CD4-positive, CD25-positive, alpha-beta regulatory T cell (primary cell): ENCODE results near the gene ROBO1. TPM values are rescaled to one million over a fixed set of nuclear protein-coding genes. Genes with fewer than 3 reads are reported as not detected.

Source experiments
- ATAC-seq, 2 donors: fragments of 150-1000 bp; cut with Tn5 transposase; one replicate each; pipeline ENCODE4 v1.10.0; 2021; ENCODE audit warnings: low read depth in 2 of 2, moderate number of reproducible peaks in 2 of 2, moderate library complexity in 1 of 2
- DNase-seq, 3 donors: peaks; one replicate each; pipeline versions ENCODE4 v3.0.0 to v3.0.0-alpha.2; 2012 to 2022; ENCODE audit warnings: mixed read lengths in 1 of 3
- H3K27ac ChIP-seq: one replicate; pipeline ENCODE4 v1.7.0; 2013; ENCODE audit warnings: mild to moderate bottlenecking, low read length; ENCODE audit not compliant: insufficient read depth, poor library complexity, severe bottlenecking
- H3K27me3 ChIP-seq: one replicate; pipeline ENCODE4 v1.7.0; 2013; ENCODE audit warnings: low read length; ENCODE audit not compliant: control insufficient read depth, insufficient read depth
- H3K36me3 ChIP-seq: one replicate; pipeline ENCODE4 v1.7.0; 2013; ENCODE audit warnings: mild to moderate bottlenecking, low read length, moderate library complexity; ENCODE audit not compliant: control insufficient read depth, insufficient read depth
- H3K4me1 ChIP-seq: 2 replicates; pipeline ENCODE4 v1.7.0; 2013; ENCODE audit warnings: mild to moderate bottlenecking, low read length; ENCODE audit not compliant: insufficient read depth, control insufficient read depth, poor library complexity, severe bottlenecking
- H3K4me3 ChIP-seq: one replicate; pipeline ENCODE4 v1.7.0; 2013; ENCODE audit warnings: low read depth, mild to moderate bottlenecking, low read length, moderate library complexity
- H3K9me3 ChIP-seq, 2 experiments: 1 replicate in 1 of 2; 2 replicates in 1 of 2; pipeline ENCODE4 v1.7.0; 2013; ENCODE audit warnings: low read length in 2 of 2, mild to moderate bottlenecking in 1 of 2, moderate library complexity in 1 of 2; ENCODE audit not compliant: control insufficient read depth in 2 of 2
- H3K27ac Mint-ChIP-seq, 3 donors: one replicate each; pipeline ENCODE4 v1.8.0; 2020 to 2022; ENCODE audit warnings: mild to moderate bottlenecking in 3 of 3, mixed read lengths in 3 of 3, moderate library complexity in 2 of 3
- H3K27me3 Mint-ChIP-seq: one replicate; pipeline ENCODE4 v1.8.0; 2022; ENCODE audit warnings: mild to moderate bottlenecking, mixed read lengths
- H3K36me3 Mint-ChIP-seq: one replicate; pipeline ENCODE4 v1.8.0; 2020; ENCODE audit warnings: mixed read lengths
- H3K4me1 Mint-ChIP-seq, 4 donors: one replicate each; pipeline ENCODE4 v1.8.0; 2020 to 2022; ENCODE audit warnings: mixed read lengths in 4 of 4, mild to moderate bottlenecking in 1 of 4
- H3K4me3 Mint-ChIP-seq, 4 donors: one replicate each; pipeline ENCODE4 v1.8.0; 2020 to 2022; ENCODE audit warnings: mild to moderate bottlenecking in 4 of 4, mixed read lengths in 4 of 4, moderate library complexity in 3 of 4
- H3K9me3 Mint-ChIP-seq, 7 donors: one replicate each; pipeline ENCODE4 v1.8.0; 2020 to 2022; ENCODE audit warnings: mixed read lengths in 7 of 7, mild to moderate bottlenecking in 3 of 7, moderate library complexity in 2 of 7
- polyA plus RNA-seq, 4 donors: library from polyadenylated mRNA; unstranded; fragments of 300-500 nt; fragmentation: Illumina TruSeq; gene quantifications; one replicate each; pipeline ENCODE4 v1.2.3, GENCODE V29; 2021
- total RNA-seq: library from RNA; stranded (reverse); gene quantifications from one replicate; pipeline ENCODE4 v1.2.3, GENCODE V29; 2022

Gene ROBO1
- total and polyA plus RNA-seq, 5 donors from 2014 or later = not detected

DNA sequence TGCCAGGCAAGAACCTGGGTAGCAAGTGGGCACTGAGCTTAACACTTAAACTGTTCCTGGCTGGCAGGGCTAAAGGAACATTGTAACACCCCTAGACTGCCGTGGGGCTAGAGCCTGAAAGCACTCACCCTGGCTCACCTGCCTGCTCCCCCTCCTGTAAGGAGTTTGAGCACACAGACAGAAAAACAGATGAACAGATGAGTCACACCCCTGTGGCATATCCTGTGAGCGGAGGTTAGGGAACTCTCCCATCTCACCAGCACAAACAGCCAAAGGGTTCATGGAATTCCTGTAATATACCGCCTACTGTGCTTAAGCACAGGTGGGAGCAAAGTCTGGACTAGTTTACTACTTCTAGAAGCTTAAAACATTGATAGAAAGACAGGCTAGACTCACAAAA, 300.1 kb downstream of the ROBO1 start:
- no peaks in the 10 kb centered on the region for H3K27me3 Mint-ChIP-seq
- H3K27ac ChIP-seq = no peak overlapping the region
- no peak overlapping the region for H3K4me3 Mint-ChIP-seq
- H3K9me3 ChIP-seq = peaks cover 0 to 6% of the 10 kb centered on the region in 2 experiments
- H3K4me1 ChIP-seq = no peaks in the 10 kb centered on the region
- DNase-seq = no peak
- H3K4me1 Mint-ChIP-seq = no peaks in the 10 kb centered on the region
- peaks cover 3 to 13% (median 3%) of the 10 kb centered on the region in 7 donors for H3K9me3 Mint-ChIP-seq
- H3K27me3 ChIP-seq = no peaks in the 10 kb centered on the region
- H3K4me3 ChIP-seq = no peak overlapping the region
- no peak overlapping the region for H3K27ac Mint-ChIP-seq
- no peak for ATAC-seq
- H3K36me3 Mint-ChIP-seq = no peaks in the 10 kb centered on the region
- H3K36me3 ChIP-seq = no peaks in the 10 kb centered on the region

DNA sequence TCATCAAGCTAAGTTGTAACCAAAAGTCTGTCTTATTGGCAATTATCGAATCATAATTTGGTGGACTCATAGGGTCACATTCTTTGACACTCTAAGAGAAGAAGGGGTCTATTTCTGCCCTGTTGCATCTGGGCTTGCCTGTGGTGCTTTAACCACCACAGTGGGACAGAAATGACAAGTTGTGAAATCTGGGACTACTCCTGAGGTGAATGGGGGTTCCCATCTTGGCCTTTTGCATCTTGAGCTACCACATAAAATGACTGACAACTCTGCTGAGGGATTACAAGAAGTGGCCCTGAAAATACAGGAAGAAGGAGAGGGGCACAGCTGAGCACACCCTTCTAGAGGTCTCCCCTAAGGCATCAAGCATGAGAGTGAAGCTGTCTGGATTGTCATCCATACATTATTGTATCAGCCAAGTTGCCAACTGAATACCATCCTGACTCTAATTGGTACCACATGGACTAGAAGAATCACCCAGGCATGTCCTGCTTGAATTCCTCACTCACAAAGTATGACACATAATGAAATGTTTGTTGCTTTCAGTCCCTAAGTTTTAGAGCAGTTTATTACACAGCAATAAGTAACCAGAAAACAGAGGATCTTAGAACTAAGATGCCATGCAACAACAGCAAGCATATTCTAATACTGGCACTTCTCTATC, 306.5 kb downstream of the ROBO1 start:
- no peak overlapping the region for H3K4me3 ChIP-seq
- H3K4me1 ChIP-seq = no peaks in the 10 kb centered on the region
- DNase-seq = no peak
- H3K27me3 ChIP-seq = no peaks in the 10 kb centered on the region
- no peaks in the 10 kb centered on the region for H3K4me1 Mint-ChIP-seq
- no peaks in the 10 kb centered on the region for H3K36me3 Mint-ChIP-seq
- no peak overlapping the region for H3K27ac ChIP-seq
- no peaks in the 10 kb centered on the region for H3K36me3 ChIP-seq
- peaks cover 0 to 12% (median 4%) of the 10 kb centered on the region in 7 donors for H3K9me3 Mint-ChIP-seq
- ATAC-seq = no peak
- no peaks in the 10 kb centered on the region for H3K9me3 ChIP-seq
- no peak overlapping the region for H3K4me3 Mint-ChIP-seq
- H3K27ac Mint-ChIP-seq = no peak overlapping the region
- no peaks in the 10 kb centered on the region for H3K27me3 Mint-ChIP-seq

DNA sequence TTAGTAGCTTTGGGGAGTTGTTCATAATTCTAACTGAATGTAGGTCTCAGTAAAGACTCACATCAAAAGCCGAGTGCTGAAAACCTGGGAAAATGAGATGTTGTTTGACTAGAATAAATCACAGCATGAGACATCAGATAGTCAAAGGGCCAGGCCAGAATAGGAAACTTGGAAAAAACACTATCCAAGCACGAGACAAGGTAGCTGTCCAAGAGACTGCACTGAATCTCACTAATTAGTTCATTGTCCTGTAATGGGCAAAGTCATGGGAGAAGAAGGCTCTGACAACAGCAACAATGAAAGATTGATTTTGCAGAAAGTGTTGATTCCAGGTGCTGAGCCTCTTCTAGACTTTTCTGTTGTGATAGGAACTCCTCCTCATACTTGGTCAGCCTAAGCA, 314.2 kb downstream of the ROBO1 start:
- Histone ChIP-seq H3K4me3 (no peak overlapping the region), H3K4me1 (no peaks in the 10 kb centered on the region), H3K9me3 (no peaks in the 10 kb centered on the region), H3K27me3 (no peaks in the 10 kb centered on the region), H3K36me3 (no peaks in the 10 kb centered on the region), H3K27ac (no peak overlapping the region)
- peaks cover 2 to 27% (median 6%) of the 10 kb centered on the region in 7 donors for H3K9me3 Mint-ChIP-seq
- H3K4me1 Mint-ChIP-seq = no peaks in the 10 kb centered on the region
- no peak overlapping the region for H3K27ac Mint-ChIP-seq
- ATAC-seq (no peak), DNase-seq (no peak)
- no peaks in the 10 kb centered on the region for H3K27me3 Mint-ChIP-seq
- no peak overlapping the region for H3K4me3 Mint-ChIP-seq
- H3K36me3 Mint-ChIP-seq = no peaks in the 10 kb centered on the region

DNA sequence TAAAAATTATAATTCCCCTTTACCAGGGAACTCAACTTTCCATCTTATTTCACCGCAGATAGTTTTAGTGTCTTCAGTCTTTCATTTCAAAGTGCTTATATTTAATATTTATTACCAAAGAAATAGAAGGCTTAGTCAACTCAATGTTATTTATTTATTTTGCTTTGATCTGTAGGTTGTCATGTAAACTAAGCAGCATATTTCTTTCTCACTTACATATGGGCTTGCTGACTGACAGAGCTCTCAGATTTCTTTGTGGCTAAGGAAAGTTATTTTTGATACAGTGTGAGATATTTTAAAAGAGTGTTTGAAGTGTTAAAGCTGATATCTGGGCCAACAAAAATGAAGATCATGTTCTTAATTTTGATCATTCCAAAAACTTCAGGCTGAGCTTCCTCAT, 331.4 kb downstream of the ROBO1 start:
- Mint-ChIP-seq H3K4me1 (no peaks in the 10 kb centered on the region), H3K4me3 (no peak overlapping the region)

DNA sequence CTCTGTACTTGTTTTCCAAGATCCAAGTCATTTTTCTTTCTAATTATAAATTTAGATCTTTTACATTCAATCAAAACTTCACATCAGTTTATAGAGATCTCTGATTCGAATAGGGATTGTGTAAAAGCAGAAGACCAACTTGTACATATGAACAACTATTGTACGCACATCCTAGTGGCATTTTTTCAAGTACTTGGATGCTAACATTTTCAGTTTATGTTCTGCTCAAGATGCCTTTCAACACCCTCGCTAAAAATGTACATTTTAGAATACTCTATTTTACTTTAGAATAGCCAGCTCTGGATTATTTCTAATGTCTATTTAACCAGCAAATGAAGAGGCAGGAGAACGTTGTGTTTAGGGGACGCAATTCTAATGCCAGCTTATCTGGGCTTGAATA, 340.7 kb downstream of the ROBO1 start:
- Mint-ChIP-seq H3K4me1 (no peaks in the 10 kb centered on the region), H3K4me3 (no peak overlapping the region)

More for the DNA sequence above, 331.4 kb downstream of the ROBO1 start:
- H3K4me1 ChIP-seq = no peaks in the 10 kb centered on the region
- no peak for ATAC-seq
- no peaks in the 10 kb centered on the region for H3K27me3 Mint-ChIP-seq
- H3K27me3 ChIP-seq = no peaks in the 10 kb centered on the region
- no peaks in the 10 kb centered on the region for H3K36me3 ChIP-seq
- no peak overlapping the region for H3K27ac ChIP-seq
- peaks cover 0 to 31% (median 2%) of the 10 kb centered on the region in 7 donors for H3K9me3 Mint-ChIP-seq
- DNase-seq = no peak
- H3K9me3 ChIP-seq = peaks cover 0 to 5% of the 10 kb centered on the region in 2 experiments
- no peak overlapping the region for H3K4me3 ChIP-seq
- no peaks in the 10 kb centered on the region for H3K36me3 Mint-ChIP-seq
- H3K27ac Mint-ChIP-seq = no peak overlapping the region

DNA sequence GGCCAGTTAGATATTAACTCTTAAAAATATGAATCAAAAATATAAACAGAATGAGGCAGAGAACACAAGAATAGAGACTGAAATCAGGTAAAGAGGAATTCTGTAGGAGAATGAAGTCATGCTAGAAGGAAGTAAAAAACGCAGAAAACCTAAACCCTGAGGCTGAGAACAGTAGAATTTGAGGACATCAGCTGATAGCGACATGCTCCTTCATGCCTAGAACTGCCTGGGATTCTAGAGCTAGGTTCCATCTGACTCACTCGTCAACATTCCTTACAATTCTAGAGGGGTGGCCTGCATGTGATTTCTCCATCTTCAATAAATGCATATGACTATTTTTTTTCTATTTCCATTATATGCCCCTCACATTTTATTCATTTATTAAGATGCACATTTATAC, 343.0 kb downstream of the ROBO1 start:
- H3K4me3 Mint-ChIP-seq = no peak overlapping the region
- peaks cover 0 to 35% (median 7%) of the 10 kb centered on the region in 7 donors for H3K9me3 Mint-ChIP-seq
- DNase-seq = no peak
- H3K36me3 Mint-ChIP-seq = no peaks in the 10 kb centered on the region
- Histone ChIP-seq H3K9me3 (peaks cover 0 to 5% of the 10 kb centered on the region in 2 experiments), H3K4me3 (no peak overlapping the region), H3K36me3 (no peaks in the 10 kb centered on the region), H3K27me3 (no peaks in the 10 kb centered on the region), H3K4me1 (no peaks in the 10 kb centered on the region), H3K27ac (no peak overlapping the region)
- no peak overlapping the region for H3K27ac Mint-ChIP-seq
- no peak for ATAC-seq
- no peaks in the 10 kb centered on the region for H3K4me1 Mint-ChIP-seq
- H3K27me3 Mint-ChIP-seq = no peaks in the 10 kb centered on the region

More for the DNA sequence above, 340.7 kb downstream of the ROBO1 start:
- Mint-ChIP-seq H3K27ac (no peak overlapping the region), H3K36me3 (no peaks in the 10 kb centered on the region), H3K9me3 (peaks cover 0 to 28% (median 9%) of the 10 kb centered on the region in 7 donors), H3K27me3 (no peaks in the 10 kb centered on the region)
- ATAC-seq (no peak), DNase-seq (no peak)
- no peaks in the 10 kb centered on the region for H3K4me1 ChIP-seq
- H3K27me3 ChIP-seq = no peaks in the 10 kb centered on the region
- no peak overlapping the region for H3K4me3 ChIP-seq
- H3K36me3 ChIP-seq = no peaks in the 10 kb centered on the region
- H3K9me3 ChIP-seq = peaks cover 0 to 5% of the 10 kb centered on the region in 2 experiments
- no peak overlapping the region for H3K27ac ChIP-seq

DNA sequence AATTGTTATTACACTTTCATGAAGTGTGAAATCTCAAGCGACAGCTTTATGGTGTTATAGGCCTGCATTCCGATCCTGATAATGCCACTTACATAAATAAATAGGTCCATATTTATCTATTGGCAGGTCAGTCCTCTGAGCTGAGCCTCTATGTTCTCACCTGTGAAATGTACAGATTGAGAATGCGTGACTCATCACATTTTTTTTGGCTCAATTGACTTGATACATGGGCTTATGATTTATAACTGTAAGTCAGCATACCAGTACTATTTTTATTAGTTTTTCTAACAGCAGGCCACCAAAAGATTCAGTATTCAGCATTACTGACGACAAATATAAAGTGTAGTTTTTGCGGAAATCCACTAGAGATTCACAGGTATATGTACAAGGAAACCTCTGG, 344.4 kb downstream of the ROBO1 start:
- H3K9me3 Mint-ChIP-seq = peaks cover 0 to 47% (median 7%) of the 10 kb centered on the region in 7 donors
- H3K27me3 Mint-ChIP-seq = no peaks in the 10 kb centered on the region

DNA sequence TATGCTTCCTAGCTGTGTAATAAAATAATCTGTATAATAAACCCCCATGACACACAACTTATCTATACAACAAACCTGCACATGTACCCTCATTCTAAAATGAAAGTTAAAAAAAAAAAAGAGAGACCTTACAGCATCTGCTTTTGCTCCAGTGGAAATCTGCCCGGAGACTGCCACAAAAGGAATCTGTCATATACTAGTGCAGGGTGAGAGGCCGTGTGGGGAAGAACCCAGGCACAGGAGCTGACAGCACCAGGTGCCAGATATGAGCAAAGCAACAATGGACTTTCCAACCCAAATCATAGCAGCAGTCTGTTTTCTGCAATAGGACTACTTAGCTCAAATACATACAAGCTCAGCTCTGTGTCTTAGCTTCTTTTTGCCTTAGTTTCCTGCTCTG, 346.5 kb downstream of the ROBO1 start:
- Histone ChIP-seq H3K27ac (no peak overlapping the region), H3K9me3 (peaks cover 0 to 8% of the 10 kb centered on the region in 2 experiments), H3K4me1 (no peaks in the 10 kb centered on the region), H3K36me3 (no peaks in the 10 kb centered on the region), H3K27me3 (no peaks in the 10 kb centered on the region), H3K4me3 (no peak overlapping the region)
- ATAC-seq (no peak), DNase-seq (no peak)
- Mint-ChIP-seq H3K9me3 (peaks cover 0 to 53% (median 5%) of the 10 kb centered on the region in 7 donors), H3K27me3 (no peaks in the 10 kb centered on the region), H3K4me1 (no peaks in the 10 kb centered on the region), H3K27ac (no peak overlapping the region), H3K36me3 (no peaks in the 10 kb centered on the region), H3K4me3 (no peak overlapping the region)

More for the DNA sequence above, 344.4 kb downstream of the ROBO1 start:
- no peak overlapping the region for H3K4me3 Mint-ChIP-seq
- Histone ChIP-seq H3K36me3 (no peaks in the 10 kb centered on the region), H3K4me3 (no peak overlapping the region), H3K4me1 (no peaks in the 10 kb centered on the region), H3K27me3 (no peaks in the 10 kb centered on the region), H3K9me3 (peaks cover 0 to 5% of the 10 kb centered on the region in 2 experiments), H3K27ac (no peak overlapping the region)
- DNase-seq (no peak), ATAC-seq (no peak)
- H3K4me1 Mint-ChIP-seq = no peaks in the 10 kb centered on the region
- no peak overlapping the region for H3K27ac Mint-ChIP-seq
- no peaks in the 10 kb centered on the region for H3K36me3 Mint-ChIP-seq
